GM19193 (cell line): ENCODE data around the gene ZBTB16.

Experiments used
- POLR2A ChIP-seq: IDR thresholded peaks from 4 replicates; pipeline ENCODE4 v1.6.1; 2011; ENCODE audit not compliant: insufficient read depth, insufficient read length; ENCODE audit errors: extremely low read depth

ZBTB16 gene

DNA sequence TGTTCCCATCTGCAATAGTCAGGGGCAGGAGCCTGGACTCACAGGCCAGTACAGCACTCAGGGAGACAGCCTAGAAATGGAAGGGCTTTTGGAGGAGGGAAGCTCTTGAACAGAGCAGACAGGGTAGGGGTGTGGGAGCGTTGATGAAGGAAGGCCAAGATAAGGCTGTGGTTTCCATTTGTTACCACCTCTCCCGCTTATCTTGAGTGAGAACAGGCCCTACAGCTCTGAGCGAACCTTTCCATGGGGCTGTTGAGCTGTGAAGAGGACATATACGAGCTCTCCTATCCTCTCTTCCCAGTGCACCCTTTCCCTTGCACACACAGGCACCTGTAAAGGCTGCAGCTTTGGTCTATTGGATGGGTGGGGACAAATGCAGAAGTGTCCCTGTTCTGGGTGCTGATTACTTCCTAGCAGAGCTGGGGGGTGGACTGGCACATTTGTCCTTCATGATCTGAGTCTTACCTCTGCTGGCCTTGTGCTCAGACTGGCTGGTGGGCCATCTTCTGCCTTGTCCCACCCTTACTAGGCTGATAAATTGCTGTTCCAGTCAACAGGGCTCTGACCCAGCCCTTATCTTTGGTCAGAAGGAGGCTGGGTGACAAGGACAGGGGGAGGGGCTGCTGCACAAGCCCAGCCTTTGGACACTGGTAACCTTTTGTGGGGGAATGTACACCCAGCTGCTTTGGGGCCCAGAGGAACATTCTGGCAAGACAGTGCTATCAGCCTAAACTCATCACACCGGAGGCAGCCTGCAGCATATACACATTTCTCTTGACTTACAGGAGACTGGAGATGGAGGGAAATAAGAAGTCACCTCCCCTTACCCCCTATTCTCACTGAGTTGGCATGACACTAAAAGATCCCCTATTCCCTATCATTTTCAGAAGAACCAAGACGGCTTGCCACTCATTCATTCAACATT, 156.6 kb downstream of the ZBTB16 start:
- no peak for TF ChIP-seq POLR2A

- no peak for TF ChIP-seq POLR2A
Observed at GRCh38 chr11:114216796-114217180, 157.3 kb downstream of the ZBTB16 start.

GRCh38 chr11:114218508-114218907, 159.0 kb downstream of the ZBTB16 start:
- TF ChIP-seq POLR2A = no peak

DNA sequence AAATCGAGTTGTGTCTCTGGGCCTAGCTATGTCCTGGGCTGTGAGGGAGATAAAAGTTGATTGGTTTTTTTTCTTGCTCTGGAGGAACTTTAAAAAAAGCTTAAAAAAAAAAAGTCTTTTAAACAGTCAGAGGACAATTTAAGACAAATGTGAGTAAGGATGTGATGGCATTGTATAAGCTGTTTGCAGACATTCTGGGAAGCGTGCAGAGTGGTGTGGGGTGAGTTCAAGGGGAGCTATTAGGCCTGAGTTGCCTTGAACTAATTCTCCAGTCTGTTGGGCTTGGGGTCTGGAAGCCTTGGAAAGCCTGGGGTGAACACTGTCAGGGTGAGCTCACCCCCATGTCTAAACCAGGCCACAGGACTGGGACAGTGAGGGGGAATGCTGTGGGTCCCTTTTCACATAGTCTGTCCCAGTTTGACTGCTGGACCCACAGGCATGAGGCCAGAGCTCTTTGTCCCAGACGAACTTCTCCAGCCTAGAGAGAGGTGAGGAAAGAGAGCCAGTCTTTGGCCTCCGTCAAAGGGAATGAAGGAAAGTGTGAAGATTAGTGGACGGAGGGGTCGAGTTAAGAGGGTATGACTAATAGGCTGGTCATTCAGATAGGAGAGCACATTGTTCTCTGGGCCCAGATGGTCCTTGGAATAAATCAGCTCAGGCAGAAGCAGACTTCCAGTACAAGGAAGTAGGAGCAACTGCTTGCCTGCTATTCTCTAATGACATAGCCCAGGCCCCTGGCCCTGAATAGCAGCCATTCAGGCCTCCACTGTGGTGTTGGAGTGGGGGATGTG, 160.2 kb downstream of the ZBTB16 start:
- TF ChIP-seq POLR2A = no peak

GRCh38 chr11:114221037-114221436, 161.5 kb downstream of the ZBTB16 start:
- TF ChIP-seq POLR2A = no peak

- no peak for TF ChIP-seq POLR2A
Observed at GRCh38 chr11:114225661-114226060, 166.2 kb downstream of the ZBTB16 start.

GRCh38 chr11:114226356-114226755, 166.8 kb downstream of the ZBTB16 start:
- TF ChIP-seq POLR2A = no peak

GRCh38 chr11:114228435-114229411, 169.2 kb downstream of the ZBTB16 start:
- no peak for TF ChIP-seq POLR2A

GRCh38 chr11:114230031-114230704, 170.7 kb downstream of the ZBTB16 start:
- TF ChIP-seq POLR2A = no peak

DNA sequence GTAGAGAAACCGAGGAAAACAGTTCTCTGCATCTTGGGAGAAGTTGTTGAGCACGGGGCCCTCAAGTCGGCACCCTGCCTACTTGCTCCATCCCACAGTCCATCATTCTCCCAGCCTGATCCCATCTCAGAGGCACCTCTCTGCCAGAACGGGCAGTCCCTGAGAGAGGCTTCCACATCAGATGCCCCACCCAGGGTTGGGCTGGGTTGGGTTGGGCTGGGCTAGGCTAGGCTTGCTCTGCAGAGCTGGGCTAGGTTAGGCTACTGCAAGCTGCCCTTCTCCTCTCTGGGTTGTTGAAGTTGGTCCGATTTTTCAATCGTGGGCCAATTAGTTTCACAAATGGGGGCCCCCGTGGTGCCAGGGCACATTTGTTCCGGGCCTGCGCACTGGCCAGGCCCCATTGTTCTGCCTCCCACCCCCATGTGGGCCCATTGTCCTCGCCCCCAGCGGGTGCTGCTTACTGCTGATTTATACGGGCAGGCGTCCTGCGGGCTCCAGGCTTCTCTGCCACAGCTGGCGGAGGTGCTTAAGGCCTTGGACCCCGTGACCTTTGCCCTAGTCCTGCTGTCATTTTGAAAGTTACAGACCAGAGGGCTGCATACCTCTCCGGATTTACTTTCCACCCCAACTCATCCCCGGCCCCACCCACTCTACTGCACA, 173.0 kb downstream of the ZBTB16 start:
- TF ChIP-seq POLR2A = no peak

DNA sequence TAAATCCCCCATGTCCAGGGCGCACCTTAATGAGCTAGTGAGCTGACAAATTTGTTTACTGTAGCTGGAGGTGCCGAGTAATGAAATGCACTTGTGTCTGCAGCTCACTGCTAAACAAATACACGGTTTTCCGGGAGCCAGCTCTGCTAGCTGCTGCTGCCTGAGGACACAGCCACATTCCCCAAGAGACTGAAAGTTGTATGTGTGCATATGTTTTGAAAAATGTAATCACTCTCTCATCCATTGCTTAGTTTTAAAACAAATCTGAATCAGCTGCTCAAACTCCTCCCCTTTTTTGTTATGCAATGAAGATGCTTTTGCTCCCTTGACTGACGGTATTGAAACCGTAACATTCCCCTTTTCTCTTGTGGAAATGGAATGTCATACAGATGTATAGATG, 174.2 kb downstream of the ZBTB16 start:
- TF ChIP-seq POLR2A = no peak

GRCh38 chr11:114236829-114237228, 177.3 kb downstream of the ZBTB16 start:
- TF ChIP-seq POLR2A = no peak
